ENCODE measurements around the gene LAMTOR4. TPM values are rescaled to one million over a fixed set of nuclear protein-coding genes. Genes with fewer than 3 reads are reported as not detected.

Gene LAMTOR4
- total and polyA plus RNA-seq, 2 of the 13 experiments (the other 11 are each of a cell fraction or from before 2014, with no cell fraction given), result 115 to 118 TPM

GRCh38 chr7:100119072-100119969 lies 29.4 kb upstream of the LAMTOR4 start, which contains the start of the genes CNPY4 and TAF6 (continued):
- TF ChIP-seq TFAP4 (IDR thresholded peaks at IDR 0.05; ENCODE audit: borderline replicate concordance, low read depth) (no peak), CERS6 (CRISPR knock-in tag; IDR thresholded peaks at IDR 0.05) (no peak), ZNF652 (CRISPR knock-in tag; IDR thresholded peaks at IDR 0.05; ENCODE audit: borderline replicate concordance, low read depth) (no peak), ZNF329 (CRISPR knock-in tag; IDR thresholded peaks at IDR 0.05; ENCODE audit: low read depth) (peak; percentile 63; the same call in 1 of the 2 replicates), TCF12 (IDR thresholded peaks at IDR 0.05) (no peak), TCF12 (CRISPR knock-in tag; IDR thresholded peaks at IDR 0.05) (no peak), GLI4 (CRISPR knock-in tag; IDR thresholded peaks at IDR 0.05; ENCODE audit: borderline replicate concordance) (no peak; the same call in 1 of the 2 replicates), HOXD1 (CRISPR knock-in tag; IDR thresholded peaks at IDR 0.05) (0 out of 2 replicates have a peak, but pooled peaks have one; percentile 53), ZNF510 (CRISPR knock-in tag; IDR thresholded peaks at IDR 0.05; ENCODE audit: low read depth) (peak; percentile 60; the same call in 1 of the 2 replicates), ZBTB26 (CRISPR knock-in tag; IDR thresholded peaks at IDR 0.05; ENCODE audit: borderline replicate concordance) (peak; percentile 68; the same call in 1 of the 2 replicates), AGO2 (optimal IDR thresholded peaks at IDR 0.05; ENCODE audit: low read depth, low read length) (peak; percentile 29), PHF5A (CRISPR knock-in tag; IDR thresholded peaks at IDR 0.05; ENCODE audit: low read depth, unreplicated experiment) (peak; percentile 27), RXRB (CRISPR knock-in tag; IDR thresholded peaks at IDR 0.05; ENCODE audit: borderline replicate concordance) (peak; percentile 57), NBN (conservative IDR thresholded peaks at IDR 0.05) (no peak), ZNF788 (CRISPR knock-in tag; IDR thresholded peaks at IDR 0.05; ENCODE audit: borderline replicate concordance) (peak; percentile 83; the same call in 1 of the 2 replicates), LRRFIP1 (CRISPR knock-in tag; conservative IDR thresholded peaks at IDR 0.05) (no peak), NFYC (CRISPR knock-in tag; IDR thresholded peaks at IDR 0.05) (peak; percentile 22; the same call in 1 of the 2 replicates), REST (IDR thresholded peaks at IDR 0.05; ENCODE audit: borderline replicate concordance in 1 of 2, low read depth in 1 of 2, low read length in 2 of 2) (peak in 1 of 2 experiments; percentile 81; a peak in 2 of 4 replicates), SOX6 (IDR thresholded peaks at IDR 0.05) (no peak), SOX6 (CRISPR knock-in tag; IDR thresholded peaks at IDR 0.05) (no peak)
